H1 (cell line): ENCODE measurements around the gene SSRP1. TPM values are rescaled to one million over a fixed set of nuclear protein-coding genes. Genes with fewer than 3 reads are reported as not detected.

Experiments
- HDAC2 ChIP-seq, 2 experiments: fragments of 300-600 bp in 1 of 2; sonication (generic) in 1 of 2; IDR thresholded peaks; 2 replicates each; pipeline ENCODE4 v1.6.1; 2011 to 2012; ENCODE audit warnings: low read depth in 2 of 2, low read length in 2 of 2, mild to moderate bottlenecking in 2 of 2, moderate library complexity in 2 of 2, borderline replicate concordance in 1 of 2, inconsistent platforms in 1 of 2
- SIN3A ChIP-seq, 2 experiments: IDR thresholded peaks in 1 of 2; conservative IDR thresholded peaks in 1 of 2; 2 replicates each; pipeline ENCODE4 v1.6.1; 2011 to 2012; ENCODE audit warnings: low read length in 2 of 2, improper control_type of control experiment in 1 of 2, low read depth in 1 of 2, mild to moderate bottlenecking in 1 of 2
- polyA plus RNA-seq, 7 experiments: library from polyadenylated mRNA; depleted of rRNA in 3 of 7; stranded (reverse) in 5 of 7; unstranded in 2 of 7; fragments of >200 nt in 5 of 7; fragments of 200-250 nt in 2 of 7; gene quantifications; 1 replicate in 5 of 7; 2 replicates in 1 of 7; 4 replicates in 1 of 7; pipeline versions ENCODE4 v1.2.1 to v1.2.3, GENCODE V29; 2011 to 2013; ENCODE audit warnings: missing spikeins in 2 of 7, mixed read lengths in 2 of 7
- total RNA-seq: library from RNA; stranded (reverse); fragmentation: NEBNext Ultra II Directional; extraction: Animal tissue kit (Norgen Biotek cat#: 25700); gene quantifications from 2 replicates; pipeline ENCODE4 v1.2.1, GENCODE V29; 2021

Gene SSRP1
- total and polyA plus RNA-seq, 2 of the 8 experiments (the other 6 are each of a cell fraction or from before 2014, with no cell fraction given): 259 to 281 TPM

GRCh38 chr11:57379732-57380131, 44.0 kb upstream of the SSRP1 start (continued):
- TF ChIP-seq SIN3A (conservative IDR thresholded peaks at IDR 0.05 in 1 of 2, IDR thresholded peaks at IDR 0.05 in 1 of 2; ENCODE audit: low read depth in 1 of 2, low read length in 2 of 2): peak; percentile 85 to 86; a peak in 2 of 4 replicates
- peak in 1 of 2 experiments; percentile 59; a peak in 1 of 4 replicates for TF ChIP-seq HDAC2 (IDR thresholded peaks at IDR 0.05; ENCODE audit: borderline replicate concordance in 1 of 2, low read depth in 2 of 2, low read length in 2 of 2)
